H9 (cell line): Measurements from ENCODE around the gene GPR153. TPM values are rescaled to one million over a fixed set of nuclear protein-coding genes. Genes with fewer than 3 reads are reported as not detected.
"Not testable (repeated sequence)": the region's sequence is repeated elsewhere in the genome, so short reads cannot be mapped to it uniquely, and the experiment has no call there.

ENCODE experiments used
- DNase-seq: peaks from one replicate; pipeline ENCODE4 v3.0.0-alpha.2; 2017
- H2AFZ ChIP-seq: one replicate; pipeline ENCODE4 v1.6.1; 2013; ENCODE audit warnings: mild to moderate bottlenecking, low read length, control low read depth, moderate library complexity
- H2AK5ac ChIP-seq: 2 replicates; pipeline ENCODE4 v1.6.1; 2013; ENCODE audit warnings: low read length, control low read depth, mixed read lengths; ENCODE audit not compliant: insufficient read length
- H2BK120ac ChIP-seq: one replicate; pipeline ENCODE4 v1.6.1; 2013; ENCODE audit warnings: low read depth, mild to moderate bottlenecking, low read length, control low read depth, inconsistent platforms; ENCODE audit not compliant: poor library complexity, severe bottlenecking
- H2BK12ac ChIP-seq: 2 replicates; pipeline ENCODE4 v1.6.1; 2013; ENCODE audit warnings: low read length, control low read depth, mixed read lengths, low read depth; ENCODE audit not compliant: insufficient read length
- H2BK15ac ChIP-seq: 2 replicates; pipeline ENCODE4 v1.6.1; 2013; ENCODE audit warnings: low read depth, low read length, control low read depth
- H2BK20ac ChIP-seq: one replicate; pipeline ENCODE4 v1.6.1; 2013; ENCODE audit warnings: low read depth, mild to moderate bottlenecking, low read length, control low read depth, inconsistent platforms; ENCODE audit not compliant: poor library complexity, severe bottlenecking
- H2BK5ac ChIP-seq: 2 replicates; pipeline ENCODE4 v1.6.1; 2013; ENCODE audit warnings: low read length, control low read depth, mixed read lengths; ENCODE audit not compliant: insufficient read length
- H3K14ac ChIP-seq: 2 replicates; pipeline ENCODE4 v1.6.1; 2013; ENCODE audit warnings: low read length, control low read depth; ENCODE audit not compliant: insufficient read depth
- H3K18ac ChIP-seq: 2 replicates; pipeline ENCODE4 v1.6.1; 2013; ENCODE audit warnings: low read depth, mild to moderate bottlenecking, mixed read lengths, low read length, control low read depth; ENCODE audit not compliant: insufficient read length
- H3K23ac ChIP-seq: 2 replicates; pipeline ENCODE4 v1.6.1; 2013; ENCODE audit warnings: low read length, control low read depth, mixed read lengths, low read depth; ENCODE audit not compliant: insufficient read length
- H3K23me2 ChIP-seq: 2 replicates; pipeline ENCODE4 v1.6.1; 2013; ENCODE audit warnings: low read depth, mild to moderate bottlenecking, mixed read lengths, low read length, control low read depth; ENCODE audit not compliant: insufficient read length, poor library complexity, severe bottlenecking
- H3K27ac ChIP-seq: 2 replicates; pipeline ENCODE4 v1.5.1; 2013; ENCODE audit warnings: low read length, control low read depth, mixed read lengths, low read depth; ENCODE audit not compliant: insufficient read length
- H3K27me3 ChIP-seq: 2 replicates; pipeline ENCODE4 v1.6.1; 2013; ENCODE audit warnings: low read length, control low read depth, inconsistent platforms; ENCODE audit not compliant: insufficient read depth
- H3K4ac ChIP-seq: 2 replicates; pipeline ENCODE4 v1.6.1; 2013; ENCODE audit warnings: low read depth, mild to moderate bottlenecking, control low read depth, inconsistent platforms, low read length, moderate library complexity
- H3K4me1 ChIP-seq: 2 replicates; pipeline ENCODE4 v1.6.1; 2013; ENCODE audit warnings: low read length, control low read depth, inconsistent platforms; ENCODE audit not compliant: insufficient read depth
- H3K4me2 ChIP-seq: 2 replicates; pipeline ENCODE4 v1.6.1; 2013; ENCODE audit warnings: low read length, control low read depth, mixed read lengths; ENCODE audit not compliant: insufficient read length, insufficient read depth
- H3K56ac ChIP-seq: 2 replicates; pipeline ENCODE4 v1.6.1; 2013; ENCODE audit warnings: low read depth, mild to moderate bottlenecking, mixed read lengths, low read length, control low read depth; ENCODE audit not compliant: insufficient read length
- H3K79me1 ChIP-seq: 2 replicates; pipeline ENCODE4 v1.6.1; 2013; ENCODE audit warnings: low read depth, mild to moderate bottlenecking, moderate library complexity, low read length, control low read depth, inconsistent platforms; ENCODE audit not compliant: insufficient read depth, poor library complexity, severe bottlenecking
- H3K79me2 ChIP-seq: 2 replicates; pipeline ENCODE4 v1.6.1; 2013; ENCODE audit warnings: low read length, control low read depth, inconsistent platforms; ENCODE audit not compliant: insufficient read depth
- H3K9ac ChIP-seq: 2 replicates; pipeline ENCODE4 v1.6.1; 2013; ENCODE audit warnings: low read length, control low read depth, mixed read lengths; ENCODE audit not compliant: insufficient read length; ENCODE audit errors: extremely low read depth
- H3K9me3 ChIP-seq: one replicate; pipeline ENCODE4 v1.6.1; 2013; ENCODE audit warnings: low read depth, low read length, inconsistent platforms; ENCODE audit not compliant: control insufficient read depth
- H3T11ph ChIP-seq: one replicate; pipeline ENCODE4 v1.6.1; 2013; ENCODE audit warnings: mild to moderate bottlenecking, low read length, control low read depth, inconsistent platforms
- H4K20me1 ChIP-seq: one replicate; pipeline ENCODE4 v1.6.1; 2013; ENCODE audit not compliant: control insufficient read depth, insufficient read length, insufficient read depth
- H4K5ac ChIP-seq: 2 replicates; pipeline ENCODE4 v1.6.1; 2013; ENCODE audit warnings: low read depth, mild to moderate bottlenecking, mixed read lengths, low read length, control low read depth; ENCODE audit not compliant: insufficient read length
- H4K8ac ChIP-seq: replicated peaks from 2 replicates; pipeline ENCODE4 v1.6.1; 2013; ENCODE audit warnings: low read length, control low read depth, mixed read lengths, low read depth; ENCODE audit not compliant: insufficient read length
- H4K91ac ChIP-seq: 2 replicates; pipeline ENCODE4 v1.6.1; 2013; ENCODE audit warnings: low read depth, mild to moderate bottlenecking, moderate library complexity, mixed read lengths, low read length, control low read depth; ENCODE audit not compliant: insufficient read length
- H3K27ac Mint-ChIP-seq, 3 experiments: 2 replicates in 2 of 3; 3 replicates in 1 of 3; pipeline ENCODE4 v1.8.0; 2020 to 2021; ENCODE audit warnings: mixed read lengths in 3 of 3, mild to moderate bottlenecking in 1 of 3, moderate library complexity in 1 of 3
- H3K27me3 Mint-ChIP-seq: 2 replicates; pipeline ENCODE4 v1.8.0; 2021; ENCODE audit warnings: low read depth, mild to moderate bottlenecking, moderate library complexity, mixed read lengths
- H3K36me3 Mint-ChIP-seq, 3 experiments: 2 replicates in 2 of 3; 3 replicates in 1 of 3; pipeline ENCODE4 v1.8.0; 2020 to 2021; ENCODE audit warnings: low read depth in 3 of 3, mixed read lengths in 3 of 3; ENCODE audit not compliant: insufficient read depth in 1 of 3
- H3K4me1 Mint-ChIP-seq, 2 experiments: 2 replicates each; pipeline ENCODE4 v1.8.0; 2020; ENCODE audit warnings: mixed read lengths in 2 of 2
- H3K4me3 Mint-ChIP-seq, 2 experiments: 2 replicates in 1 of 2; 3 replicates in 1 of 2; pipeline ENCODE4 v1.8.0; 2020 to 2021; ENCODE audit warnings: mild to moderate bottlenecking in 2 of 2, mixed read lengths in 2 of 2, moderate library complexity in 1 of 2
- H3K9me3 Mint-ChIP-seq, 2 experiments: 2 replicates in 1 of 2; 3 replicates in 1 of 2; pipeline ENCODE4 v1.8.0; 2020; ENCODE audit warnings: mild to moderate bottlenecking in 2 of 2, mixed read lengths in 2 of 2, moderate library complexity in 1 of 2
- CTCF ChIP-seq: fragments of 200-600 bp; sonication (generic); conservative IDR thresholded peaks from 3 replicates; pipeline ENCODE4 v1.8.0; 2021; ENCODE audit warnings: antibody characterized with exemption, mild to moderate bottlenecking
- WGBS: extraction: QIAGEN DNeasy Blood & Tissue Kit; methylation state at CpG from one replicate; pipeline ENCODE4 v1.1.7; 2013; ENCODE audit warnings: missing lambda C conversion rate, low lambda C conversion rate, mixed read lengths; ENCODE audit not compliant: insufficient read length; ENCODE audit errors: extremely low coverage; 5-methylcytosine and 5-hydroxymethylcytosine counted together
- total RNA-seq: library from RNA; stranded (reverse); gene quantifications from 2 replicates; pipeline ENCODE4 v1.2.1, GENCODE V29; 2021

GPR153 gene
- total RNA-seq, 1 experiment from 2014 or later, result 8.9 TPM

- H3K9me3 Mint-ChIP-seq, result no peaks in the 10 kb centered on the region
- H3K18ac ChIP-seq, result no peak overlapping the region
- no peaks in the 10 kb centered on the region for H3K23me2 ChIP-seq
Measured at GRCh38 chr1:6220236-6220635, 40.7 kb downstream of the GPR153 start.

GRCh38 chr1:6219641-6220040, 41.3 kb downstream of the GPR153 start:
- not testable (repeated sequence) for H4K91ac ChIP-seq, H3K27ac ChIP-seq, H3K9me3 Mint-ChIP-seq, H3K4ac ChIP-seq, H3K79me2 ChIP-seq, DNase-seq, H3K56ac ChIP-seq, H3K9ac ChIP-seq, H3K4me2 ChIP-seq, H3K27me3 ChIP-seq, H3K9me3 ChIP-seq, H2BK12ac ChIP-seq, H3K23me2 ChIP-seq, H3K23ac ChIP-seq, H3K14ac ChIP-seq, H2BK120ac ChIP-seq, H2BK5ac ChIP-seq, H2AFZ ChIP-seq, H2AK5ac ChIP-seq, H3K27me3 Mint-ChIP-seq, H3T11ph ChIP-seq, H4K8ac ChIP-seq, H3K4me1 Mint-ChIP-seq, H2BK20ac ChIP-seq, H3K18ac ChIP-seq, H4K5ac ChIP-seq, H3K4me3 Mint-ChIP-seq, H3K4me1 ChIP-seq, H2BK15ac ChIP-seq, H3K27ac Mint-ChIP-seq, H4K20me1 ChIP-seq, H3K79me1 ChIP-seq
- no CpG with 5 or more reads among the region's 11 CpGs for WGBS
- peaks cover 16 to 40% (median 27%) of the 10 kb centered on the region in 3 experiments; a peak in 6 of 7 replicates for H3K36me3 Mint-ChIP-seq

More at GRCh38 chr1:6220236-6220635, 40.7 kb downstream of the GPR153 start:
- no peaks in the 10 kb centered on the region for H3K27me3 ChIP-seq
- H2AK5ac ChIP-seq, result no peak overlapping the region
- no peak overlapping the region for H2BK12ac ChIP-seq
- H4K91ac ChIP-seq, result no peak overlapping the region
- H3K4ac ChIP-seq, result no peak overlapping the region
- no CpG with 5 or more reads among the region's 8 CpGs for WGBS
- H2BK20ac ChIP-seq, result no peak overlapping the region
- no peak overlapping the region for H3K4me2 ChIP-seq
- no peak overlapping the region for H3K56ac ChIP-seq
- no peak overlapping the region for H3K9ac ChIP-seq
- H3K4me1 ChIP-seq, result no peaks in the 10 kb centered on the region
- Mint-ChIP-seq H3K36me3 (peaks cover 20 to 46% (median 33%) of the 10 kb centered on the region in 3 experiments; a peak in 6 of 7 replicates), H3K27ac (peak overlapping the region in 1 of 3 experiments; percentile 72; a peak in 3 of 7 replicates), H3K4me3 (no peak overlapping the region), H3K27me3 (peaks cover 4% of the 10 kb centered on the region), H3K4me1 (peaks cover 2 to 6% of the 10 kb centered on the region in 2 experiments; a peak in 2 of 4 replicates)
- H4K5ac ChIP-seq, result no peak overlapping the region
- H2BK120ac ChIP-seq, result no peak overlapping the region
- H3T11ph ChIP-seq, result no peak overlapping the region
- no peaks in the 10 kb centered on the region for H3K79me2 ChIP-seq
- TF ChIP-seq CTCF, result no peak
- H3K23ac ChIP-seq, result no peak overlapping the region
- no peak overlapping the region for H4K8ac ChIP-seq
- no peak overlapping the region for H2BK15ac ChIP-seq
- H3K27ac ChIP-seq, result no peak overlapping the region
- no peak overlapping the region for H2AFZ ChIP-seq
- H4K20me1 ChIP-seq, result no peaks in the 10 kb centered on the region
- peaks cover 3% of the 10 kb centered on the region for H3K79me1 ChIP-seq
- no peaks in the 10 kb centered on the region for H3K9me3 ChIP-seq
- H2BK5ac ChIP-seq, result no peak overlapping the region
- no peak for DNase-seq
- no peak overlapping the region for H3K14ac ChIP-seq
